ENCODE measurements around the gene TREML2.
A peak's percentile ranks its signal among the peaks of the same experiment; 100 is the strongest.

The TREML2 gene

DNA sequence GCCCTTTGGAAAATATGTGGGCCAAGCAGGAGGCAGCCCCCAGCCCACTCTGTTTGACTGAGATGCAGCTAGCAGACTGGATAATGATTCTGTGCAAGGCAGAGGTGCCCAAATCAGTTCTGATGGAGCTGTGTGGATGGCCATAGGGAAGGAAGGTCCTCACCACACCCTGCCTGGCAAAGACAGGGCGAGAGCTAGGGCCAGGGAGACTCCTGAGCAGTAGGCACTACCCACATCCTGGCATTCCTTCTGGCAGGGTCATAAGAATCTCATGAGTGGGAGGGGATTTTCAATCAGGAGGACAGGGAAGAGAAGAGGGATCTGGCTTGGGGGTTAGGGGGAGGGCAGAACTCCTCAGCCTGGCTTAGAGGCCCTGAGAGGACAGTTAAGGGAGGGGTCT lies 19.4 kb downstream of the TREML2 start:
- H3K27ac ChIP-seq, result no peak overlapping the region
- no peak for DNase-seq (ENCODE audit: low read depth, low spot score)

DNA sequence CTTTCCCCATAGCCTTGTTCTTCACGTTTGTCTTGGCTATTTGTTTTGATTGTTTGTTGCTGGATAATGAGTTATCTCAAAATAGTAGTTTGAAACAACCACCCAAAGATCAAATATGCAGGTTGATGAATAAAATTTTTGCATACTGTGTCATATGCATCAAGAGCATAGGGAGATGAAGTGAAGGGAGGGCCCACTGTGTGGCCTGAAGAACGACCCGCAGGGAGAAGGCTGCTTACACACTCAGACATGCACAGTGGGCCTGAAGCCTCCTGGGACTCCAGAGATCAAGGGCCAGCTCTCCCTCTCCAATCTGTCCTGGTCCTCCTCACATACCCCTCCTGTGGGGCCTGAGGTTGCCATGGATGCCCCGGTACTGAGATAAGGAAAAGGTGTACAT lies 21.8 kb downstream of the TREML2 start:
- no peak overlapping the region for H3K27ac ChIP-seq
- no peak for DNase-seq (ENCODE audit: low read depth, low spot score)

DNA sequence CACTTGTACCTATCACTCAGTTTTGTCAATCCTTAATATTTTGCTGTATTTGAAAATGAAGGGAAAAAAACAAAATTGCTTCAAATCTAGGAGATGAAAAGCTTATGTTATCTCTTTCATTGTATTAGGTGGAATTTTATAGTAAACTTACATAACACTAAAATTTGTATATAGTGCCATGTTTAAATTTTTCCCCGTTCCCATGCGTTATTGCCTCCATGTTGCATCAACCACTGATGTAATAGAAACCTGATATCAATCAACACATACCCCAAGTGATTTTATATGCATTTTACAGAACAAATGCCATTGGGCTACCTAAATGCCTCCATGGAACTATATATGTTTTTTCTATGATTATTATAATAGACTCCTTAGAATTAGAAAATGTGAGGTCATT lies 23.3 kb downstream of the TREML2 start:
- no peak for DNase-seq (ENCODE audit: low read depth, low spot score)
- no peak overlapping the region for H3K27ac ChIP-seq

DNA sequence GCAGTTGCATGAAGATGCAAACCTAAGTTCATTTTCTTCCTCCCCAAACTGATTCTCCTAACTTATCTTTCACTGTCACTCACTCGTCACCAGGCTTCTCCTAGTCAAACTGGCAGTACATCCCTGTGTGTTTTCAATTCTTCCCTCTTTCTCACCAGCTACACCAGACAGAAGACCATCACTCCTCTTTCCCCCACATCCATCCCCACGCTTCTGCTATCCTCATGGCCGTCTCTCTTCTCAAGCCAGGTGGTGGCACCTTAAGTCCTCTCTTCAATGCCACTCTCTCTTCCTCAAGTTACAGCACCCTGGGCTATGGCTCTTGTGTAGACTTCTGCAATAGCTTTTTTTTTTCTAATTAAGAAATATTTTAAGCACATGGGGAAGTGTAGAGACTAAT lies 23.7 kb downstream of the TREML2 start:
- no peak for DNase-seq (ENCODE audit: low read depth, low spot score)

DNA sequence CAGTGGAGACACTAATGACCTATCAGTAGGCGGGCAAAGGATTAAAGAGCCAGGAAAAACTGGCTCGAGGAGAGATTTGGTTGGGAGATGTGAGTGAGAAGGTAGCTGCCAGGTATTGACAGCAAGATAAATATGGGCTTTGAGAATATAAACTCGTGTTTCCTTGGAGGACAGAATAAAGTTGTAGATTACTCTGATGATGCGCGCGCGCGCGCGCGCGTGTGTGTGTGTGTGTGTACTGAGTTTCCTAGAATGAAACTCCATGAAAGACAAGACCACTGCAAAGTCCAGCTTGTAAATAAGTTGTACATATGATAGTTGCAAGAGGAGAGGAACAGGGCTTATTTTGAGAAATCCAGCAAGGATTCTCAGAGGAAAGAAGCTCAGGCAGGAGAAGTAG lies 24.8 kb downstream of the TREML2 start:
- no peak overlapping the region for H3K27ac ChIP-seq
- no peak for DNase-seq (ENCODE audit: low read depth, low spot score)

More for the DNA sequence above, 23.7 kb downstream of the TREML2 start:
- H3K27ac ChIP-seq, result no peak overlapping the region

DNA sequence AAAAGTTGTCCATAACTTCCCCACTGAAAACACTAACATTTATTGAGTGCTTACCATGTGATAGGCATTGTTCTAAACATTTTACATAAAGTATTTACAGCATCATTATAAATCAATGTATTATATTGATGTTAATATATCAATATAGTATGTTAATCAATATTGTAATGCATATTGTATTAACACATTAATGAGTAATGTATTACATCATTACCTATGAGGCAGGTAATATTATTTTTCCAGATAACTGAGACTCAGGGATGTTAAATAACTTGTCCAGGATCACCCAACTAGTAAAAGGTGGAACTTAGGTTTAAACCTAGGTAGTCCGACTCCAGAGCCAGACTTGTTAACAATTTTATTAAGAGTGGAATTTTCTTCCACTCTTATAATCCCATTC lies 25.9 kb downstream of the TREML2 start:
- no peak for DNase-seq (ENCODE audit: low read depth, low spot score)
- H3K27ac ChIP-seq, result no peak overlapping the region

DNA sequence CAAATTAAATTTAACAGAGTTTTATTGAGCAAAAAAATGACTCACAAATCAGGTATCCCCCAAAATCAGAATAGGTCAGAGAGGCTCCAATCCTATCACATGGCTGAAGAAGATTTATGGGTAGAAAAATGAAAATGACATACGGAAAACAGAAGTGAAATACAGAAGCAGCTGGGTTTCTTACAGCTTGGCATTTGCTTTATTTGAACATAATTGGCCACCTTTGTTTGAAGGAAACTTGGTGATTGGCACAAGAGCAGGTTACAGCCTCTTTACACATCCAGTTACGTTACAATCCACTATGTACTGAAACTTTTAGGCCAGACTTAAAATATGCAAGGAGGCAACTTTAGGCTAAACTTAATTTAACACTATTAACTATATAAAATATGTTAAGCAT lies 26.3 kb downstream of the TREML2 start:
- DNase-seq (ENCODE audit: low read depth, low spot score), result no peak
- no peak overlapping the region for H3K27ac ChIP-seq

DNA sequence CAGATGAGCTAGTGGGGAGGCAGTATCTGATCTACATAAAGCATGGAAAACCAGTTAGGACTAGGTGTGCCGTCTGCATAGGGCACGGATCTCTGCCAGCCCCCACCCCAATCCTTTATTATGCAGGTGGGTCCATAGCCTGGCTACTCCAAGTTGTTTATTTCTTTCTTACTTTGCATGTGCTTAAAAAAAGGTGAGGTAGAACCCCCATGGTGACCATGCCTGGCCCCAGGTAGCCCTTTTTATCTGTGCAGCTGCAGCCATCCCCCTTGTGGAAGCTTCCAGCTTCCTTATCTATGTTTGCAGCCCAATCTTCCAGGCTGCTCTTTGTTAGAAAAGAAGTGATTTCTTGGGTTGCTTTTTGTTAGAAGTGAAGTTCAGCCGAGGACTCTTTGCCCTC lies 29.0 kb downstream of the TREML2 start:
- no peak for DNase-seq (ENCODE audit: low read depth, low spot score)

DNA sequence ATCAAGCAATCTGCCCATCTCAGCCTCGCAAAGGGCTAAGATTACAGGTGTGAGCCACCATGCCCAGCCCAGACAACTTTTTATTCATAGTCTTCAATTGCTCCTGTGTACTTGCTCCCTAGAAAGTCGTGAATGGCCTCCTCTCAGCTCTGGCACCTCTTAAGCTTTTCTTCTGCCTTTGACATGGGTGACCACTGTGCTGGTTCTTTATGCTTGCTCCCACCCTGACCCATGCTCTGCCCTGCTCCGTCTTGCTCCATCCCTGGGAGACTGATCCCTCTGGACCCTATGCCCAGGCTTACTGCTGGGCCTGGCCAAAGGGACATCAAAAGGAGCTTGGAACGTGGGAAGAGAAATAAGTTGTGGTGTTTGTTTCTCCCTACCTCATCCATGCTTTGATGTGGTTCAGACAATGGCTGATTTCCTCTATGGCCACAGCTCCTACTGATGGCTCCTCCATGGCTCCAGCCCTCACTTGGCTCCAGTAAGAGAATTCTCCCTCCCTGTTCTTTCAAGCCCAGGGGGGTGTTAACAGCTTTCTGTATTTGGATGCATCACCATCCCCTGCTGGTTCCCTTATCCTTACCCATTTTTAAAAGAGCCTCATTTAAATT lies 30.3 kb downstream of the TREML2 start:
- no peak for DNase-seq (ENCODE audit: low read depth, low spot score)
- H3K27ac ChIP-seq, result no peak overlapping the region

More for the DNA sequence above, 29.0 kb downstream of the TREML2 start:
- no peak overlapping the region for H3K27ac ChIP-seq

DNA sequence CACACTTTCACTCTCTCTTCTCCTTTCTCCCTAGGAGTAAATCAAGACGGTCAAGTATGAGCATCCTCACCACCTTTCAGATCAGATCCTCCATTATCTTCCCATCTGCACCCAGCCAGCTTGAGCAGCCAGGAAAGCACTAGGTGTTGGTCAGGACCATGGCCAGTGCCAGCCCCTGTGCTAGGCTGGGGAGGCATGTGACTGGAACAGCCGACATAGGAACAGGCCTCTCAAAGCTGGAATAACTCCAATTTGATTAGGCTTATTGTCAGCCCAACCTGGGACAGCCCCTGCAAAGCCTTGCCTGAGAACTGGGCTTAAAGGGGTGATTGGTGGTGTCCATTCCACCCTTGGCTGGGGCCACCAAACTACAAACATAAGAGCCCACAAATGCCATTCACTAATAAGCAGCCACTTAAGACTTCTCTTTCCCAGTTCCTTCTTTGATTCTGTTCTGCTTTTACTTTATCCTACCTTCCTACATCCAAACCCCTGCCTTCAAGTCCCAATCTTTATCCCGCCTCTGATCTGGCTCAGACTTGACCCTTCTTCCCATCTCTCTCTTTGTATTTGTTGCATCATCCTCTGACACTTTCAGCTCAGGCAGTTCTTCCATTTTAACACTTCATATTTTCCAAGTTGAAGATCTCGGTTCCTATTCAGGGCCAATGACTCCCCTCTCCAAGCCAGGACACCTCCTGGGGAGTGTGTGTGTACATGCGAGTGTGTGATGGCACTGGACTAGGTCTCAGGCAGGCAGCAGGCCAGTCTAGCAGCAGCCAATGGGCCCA lies 33.6 kb downstream of the TREML2 start:
- DNase-seq (ENCODE audit: low read depth, low spot score), result no peak
- no peak overlapping the region for H3K27ac ChIP-seq

DNA sequence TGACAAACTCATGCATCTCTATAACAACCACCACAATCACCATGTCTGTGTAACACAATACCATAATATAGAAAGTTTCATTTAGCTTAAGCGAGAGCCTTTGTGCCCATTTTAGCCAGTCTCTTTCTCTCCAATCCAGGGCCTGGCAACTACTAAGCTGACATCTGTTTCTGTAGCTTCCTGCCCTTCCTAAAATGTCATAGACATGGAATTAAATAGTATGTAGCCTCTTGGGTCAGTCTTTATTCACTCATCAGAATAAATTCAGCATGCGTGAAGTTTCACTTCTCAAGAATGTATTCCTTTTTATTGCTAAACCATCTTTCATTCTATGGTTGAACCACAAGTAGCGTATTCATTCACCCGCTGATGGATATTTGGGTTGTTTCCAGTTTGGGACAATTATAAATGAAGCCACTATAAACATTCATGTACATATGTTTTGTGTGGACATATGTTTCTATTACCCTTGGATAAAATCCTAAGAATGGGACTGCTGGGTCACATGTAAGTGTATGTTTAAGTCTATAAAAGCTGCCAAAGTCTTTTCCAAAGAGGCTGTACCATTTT lies 36.3 kb downstream of the TREML2 start:
- no peak for DNase-seq (ENCODE audit: low read depth, low spot score)
- no peak overlapping the region for H3K27ac ChIP-seq

DNA sequence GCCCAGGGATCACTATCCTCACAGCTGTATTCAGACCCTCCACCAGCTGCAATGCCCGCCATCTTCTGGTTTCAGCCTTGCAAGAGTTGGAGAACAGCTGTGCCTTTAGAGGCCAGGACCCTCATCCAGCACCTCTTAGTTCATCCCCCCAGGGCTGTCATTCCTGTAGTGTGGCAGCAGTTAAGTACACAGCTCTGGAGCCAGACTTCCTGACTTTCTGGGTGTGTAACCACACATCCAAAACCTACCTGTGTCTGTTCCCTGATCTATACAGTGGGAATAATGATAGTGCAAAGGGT lies 37.6 kb downstream of the TREML2 start:
- no peak for DNase-seq (ENCODE audit: low read depth, low spot score)
- no peak overlapping the region for H3K27ac ChIP-seq

DNA sequence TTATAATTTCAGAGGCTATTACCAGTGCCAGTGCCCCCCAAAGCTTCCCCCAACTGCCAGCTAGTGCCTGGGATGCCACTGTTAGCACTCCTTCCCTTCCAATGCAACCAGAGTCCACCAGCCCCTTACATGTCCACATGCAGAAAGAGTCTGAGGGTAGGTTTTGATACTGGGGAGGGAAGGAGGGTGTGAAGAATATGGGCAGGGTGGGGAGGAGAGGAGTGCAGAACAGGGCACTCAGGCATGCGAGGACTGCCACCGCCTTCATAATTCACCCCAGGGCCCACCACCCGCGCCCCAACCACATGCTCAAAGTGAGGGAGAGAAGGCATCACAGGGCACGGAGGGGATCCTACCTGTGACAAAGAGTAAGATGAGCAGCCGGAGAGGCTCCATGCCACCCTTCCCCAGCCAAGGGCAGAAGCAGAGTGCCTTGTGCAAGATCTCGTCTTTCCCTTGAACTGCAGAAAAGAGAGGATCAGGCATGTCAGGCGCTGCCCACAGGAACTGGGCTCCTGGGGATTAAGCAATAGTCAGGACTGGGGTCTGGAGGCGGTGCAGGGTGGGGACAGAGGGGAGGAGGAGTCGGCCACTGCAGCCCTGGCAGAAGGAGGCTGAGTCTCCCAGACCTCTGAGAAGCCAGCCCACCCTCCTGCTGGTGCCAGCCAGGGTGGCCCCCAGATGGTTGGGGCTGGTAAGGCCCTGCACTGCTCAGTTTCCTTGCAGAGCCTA lies 38.1 kb downstream of the TREML2 start, which contains the start of gene TREM2:
Gene TREM2, minus strand, starts transcription at position 430 of the 732 bp plus-strand sequence. Its CDS starts 34 bp downstream, at position 396.
- no peak for DNase-seq (ENCODE audit: low read depth, low spot score)
- no peak within 1 kb of the TSS for H3K27ac ChIP-seq

DNA sequence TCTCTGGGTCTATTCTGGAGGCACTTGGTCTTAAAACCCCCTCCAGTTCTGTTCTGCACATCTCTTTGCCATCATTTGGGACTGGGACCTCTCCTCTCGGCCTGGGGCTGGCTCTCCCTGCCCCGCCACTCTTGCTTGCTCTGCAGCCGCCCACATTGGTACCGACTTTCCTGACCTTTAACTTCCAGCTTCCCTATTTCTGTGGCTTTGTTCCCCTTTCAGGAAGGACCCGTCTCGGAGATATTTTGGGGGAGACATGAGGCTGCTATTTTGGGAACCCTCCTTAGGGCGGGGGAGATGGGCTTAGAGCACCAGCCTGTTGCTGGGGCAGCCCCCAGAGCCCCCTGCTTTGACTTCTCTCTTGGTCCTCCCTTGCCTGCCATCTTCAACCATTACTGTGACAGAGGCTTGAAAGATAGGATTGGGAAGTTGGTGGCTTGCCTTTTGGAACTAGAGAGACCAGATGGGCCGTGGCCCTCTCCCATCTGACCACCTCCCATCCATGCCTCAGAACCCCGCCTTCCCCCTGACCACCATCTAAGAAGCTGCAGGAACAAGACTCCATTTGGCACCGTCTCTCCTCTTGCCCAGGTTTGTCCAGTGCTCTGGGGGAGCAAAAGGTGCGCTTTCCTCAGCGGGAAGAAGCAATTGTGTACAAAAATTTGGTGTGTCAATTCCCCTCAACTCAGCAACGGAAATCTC lies 38.9 kb downstream of the TREML2 start:
- no peak for DNase-seq (ENCODE audit: low read depth, low spot score)

DNA sequence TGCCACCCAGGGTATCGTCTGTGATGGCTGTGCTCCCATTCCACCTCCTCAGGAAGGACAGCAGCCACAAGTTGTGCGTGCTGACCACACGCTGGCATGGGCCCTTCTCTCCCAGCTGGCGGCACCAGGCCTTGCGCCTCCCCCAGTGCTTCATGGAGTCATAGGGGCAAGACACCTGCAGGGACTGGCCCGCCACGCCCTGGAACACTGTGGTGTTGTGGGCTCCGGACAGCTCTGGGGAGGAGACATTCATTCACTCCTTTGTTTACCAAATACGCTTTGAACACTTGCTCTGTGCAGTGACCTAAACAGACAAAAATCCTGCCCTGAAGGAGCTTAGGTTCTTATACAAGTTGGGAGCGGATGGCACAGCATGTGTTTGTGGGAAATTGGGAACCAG lies 39.6 kb downstream of the TREML2 start:
- no peak for DNase-seq (ENCODE audit: low read depth, low spot score)

More for the DNA sequence above, 38.9 kb downstream of the TREML2 start:
- no peak overlapping the region for H3K27ac ChIP-seq

DNA sequence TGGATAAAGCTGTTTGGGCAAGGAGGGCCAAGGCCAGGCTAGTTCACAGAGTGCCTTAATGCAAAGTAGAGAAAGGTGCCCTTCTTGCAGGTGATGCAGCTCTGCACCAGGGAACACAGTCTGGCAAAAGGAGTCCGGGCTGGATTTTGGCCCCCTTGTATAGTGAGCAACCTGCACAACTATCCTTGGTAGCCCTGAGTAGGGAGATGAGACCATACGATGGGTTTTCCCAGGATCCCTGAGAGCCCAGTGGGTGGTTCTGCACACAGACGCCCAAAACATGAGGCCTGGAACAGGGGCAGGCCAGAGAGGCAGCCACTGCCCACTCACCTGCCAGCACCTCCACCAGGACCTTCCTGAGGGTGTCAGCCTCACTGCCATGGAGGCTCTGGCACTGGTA lies 40.0 kb downstream of the TREML2 start:
- no peak for DNase-seq (ENCODE audit: low read depth, low spot score)
- no peak overlapping the region for H3K27ac ChIP-seq

More for the DNA sequence above, 39.6 kb downstream of the TREML2 start:
- no peak overlapping the region for H3K27ac ChIP-seq

DNA sequence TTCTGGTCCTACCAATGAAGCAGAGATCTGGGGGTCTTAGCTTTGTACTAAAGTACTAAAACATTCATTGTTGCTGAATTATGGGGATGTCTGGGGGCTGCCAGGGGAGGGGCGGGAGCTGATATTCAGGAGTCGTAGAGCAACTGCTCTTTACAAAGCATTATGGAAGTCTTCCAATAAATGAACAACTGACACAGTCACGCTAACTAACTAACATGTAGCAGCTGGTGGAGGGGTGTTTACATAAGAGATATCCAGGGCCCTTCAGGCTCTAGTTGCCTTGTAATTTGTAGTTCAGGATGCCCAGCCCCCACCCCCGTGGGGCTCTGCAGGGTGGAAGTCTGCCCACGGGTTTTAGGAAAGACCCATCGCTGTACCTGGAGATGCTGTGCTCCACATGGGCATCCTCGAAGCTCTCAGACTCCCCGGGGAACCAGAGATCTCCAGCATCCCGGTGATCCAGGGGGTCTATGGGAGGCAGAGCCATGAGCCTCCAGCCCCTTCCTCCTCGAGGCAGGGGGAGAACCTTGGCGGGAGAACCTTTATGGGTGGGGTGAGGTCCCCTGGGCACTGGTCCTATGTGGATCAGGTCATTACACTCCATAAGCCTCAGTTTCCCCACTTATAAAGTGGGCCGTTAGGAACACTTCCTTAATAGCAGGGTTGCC lies 41.4 kb downstream of the TREML2 start:
- DNase-seq (ENCODE audit: low read depth, low spot score), result peak; percentile 12
- H3K27ac ChIP-seq, result no peak overlapping the region

DNA sequence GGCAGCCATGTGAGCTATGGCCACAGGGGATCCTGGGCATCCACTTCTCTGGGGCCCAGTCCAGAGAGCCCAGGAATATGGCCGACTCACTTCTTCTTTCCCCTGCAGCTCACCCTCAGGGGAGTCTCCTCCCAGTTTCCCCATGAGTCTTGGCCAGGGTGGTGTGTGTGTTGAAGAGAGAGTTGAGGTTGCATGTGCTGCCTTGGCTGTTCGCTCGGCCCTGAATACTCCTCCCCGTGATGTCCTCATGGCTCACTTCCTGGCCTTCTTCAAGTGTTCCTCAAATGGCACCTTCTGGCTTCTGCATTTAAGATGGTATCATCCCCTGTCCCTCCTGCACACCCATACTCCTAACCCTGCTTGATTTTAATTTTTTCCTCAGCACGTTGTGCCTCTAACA lies 43.6 kb downstream of the TREML2 start:
- H3K27ac ChIP-seq, result no peak overlapping the region
- no peak for DNase-seq (ENCODE audit: low read depth, low spot score)

DNA sequence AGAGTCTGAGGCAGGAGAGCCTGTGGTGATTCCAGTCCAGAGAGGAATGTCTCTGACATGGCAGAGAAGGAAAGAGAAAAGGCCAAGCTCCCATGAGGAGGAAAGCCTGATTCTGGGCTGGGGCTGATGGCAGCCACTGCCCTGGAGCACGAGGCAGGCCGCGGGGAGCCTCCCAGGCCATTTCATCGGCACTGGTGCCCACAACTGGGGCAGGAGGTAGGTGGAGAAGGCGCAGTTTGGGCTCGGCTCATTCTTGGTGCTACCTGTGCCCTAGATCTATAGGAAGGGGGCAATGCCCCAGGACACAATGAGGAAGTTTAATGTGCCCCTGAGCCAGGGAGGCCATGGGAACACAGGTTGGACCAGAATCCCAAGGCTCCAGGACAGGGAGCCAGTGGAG lies 44.2 kb downstream of the TREML2 start:
- no peak overlapping the region for H3K27ac ChIP-seq
- DNase-seq (ENCODE audit: low read depth, low spot score), result no peak

DNA sequence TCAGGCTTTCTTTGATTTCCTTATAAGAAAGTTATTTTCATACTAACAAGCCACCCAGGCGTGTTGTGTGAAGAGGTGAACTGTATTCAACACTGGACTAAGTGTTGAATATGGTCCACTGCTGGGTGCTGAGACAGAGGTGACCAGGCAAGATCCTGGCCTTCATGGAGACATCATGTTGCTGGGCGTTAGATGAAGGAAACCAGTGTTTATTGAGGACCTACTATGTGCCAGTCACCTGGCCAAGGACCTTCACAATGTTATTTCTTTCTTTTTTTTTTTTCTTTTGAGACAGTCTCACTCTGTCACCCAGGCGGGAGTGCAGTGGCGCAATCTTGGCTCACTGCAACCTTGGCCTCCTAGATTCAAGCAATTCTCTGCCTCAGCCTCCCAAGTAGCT lies 44.9 kb downstream of the TREML2 start:
- no peak overlapping the region for H3K27ac ChIP-seq
- no peak for DNase-seq (ENCODE audit: low read depth, low spot score)
